Right hindlimb (tissue), 1 donor: ENCODE data around the gene MOAP1.
"Not testable (repeated sequence)": the region's sequence is repeated elsewhere in the genome, so short reads cannot be mapped to it uniquely, and the experiment has no call there.

Experiments
- DNase-seq: peaks from one replicate; pipeline ENCODE4 v3.0.0-alpha.2; 2018

The MOAP1 gene

GRCh38 chr14:93184391-93185348, at the start of gene MOAP1, which contains the start of gene LYSET:
MOAP1 (minus strand) TSS chr14:93184897; CDS start chr14:93184242, 655 bp downstream.
LYSET (plus strand) TSS chr14:93185317; CDS start chr14:93185406, 89 bp downstream.
- DNase-seq: peak; percentile 93

- DNase-seq: not testable (repeated sequence)
Measured at GRCh38 chr14:93233078-93233477, 48.4 kb upstream of the MOAP1 start.

GRCh38 chr14:93232159-93232558, 47.5 kb upstream of the MOAP1 start:
- DNase-seq: no peak

GRCh38 chr14:93231129-93231979, 46.7 kb upstream of the MOAP1 start:
- no peak for DNase-seq

GRCh38 chr14:93230539-93230938, 45.8 kb upstream of the MOAP1 start:
- DNase-seq: no peak

DNA sequence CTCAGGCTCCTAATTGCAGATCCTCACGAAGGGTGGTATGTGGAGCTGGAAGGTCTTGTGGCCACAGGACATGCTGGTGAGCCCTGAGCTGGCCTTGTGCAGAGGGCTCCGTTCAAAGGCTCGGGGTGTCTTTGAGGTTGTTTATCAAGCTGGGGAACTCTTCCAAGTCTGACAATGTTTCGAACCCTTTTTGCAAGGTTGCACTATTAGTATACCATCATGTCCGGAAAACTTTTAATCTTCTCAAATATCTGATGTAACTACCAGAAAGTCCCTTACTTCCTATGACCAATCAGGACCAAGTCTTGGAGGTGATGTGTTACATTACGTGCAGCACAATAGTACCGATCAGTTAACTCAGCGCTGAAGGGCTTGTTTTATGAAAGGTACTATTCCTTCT, 43.9 kb upstream of the MOAP1 start:
- no peak for DNase-seq

- no peak for DNase-seq
Measured at GRCh38 chr14:93223565-93223964, 38.9 kb upstream of the MOAP1 start.

- no peak for DNase-seq
Measured at GRCh38 chr14:93220509-93220908, 35.8 kb upstream of the MOAP1 start.

DNA sequence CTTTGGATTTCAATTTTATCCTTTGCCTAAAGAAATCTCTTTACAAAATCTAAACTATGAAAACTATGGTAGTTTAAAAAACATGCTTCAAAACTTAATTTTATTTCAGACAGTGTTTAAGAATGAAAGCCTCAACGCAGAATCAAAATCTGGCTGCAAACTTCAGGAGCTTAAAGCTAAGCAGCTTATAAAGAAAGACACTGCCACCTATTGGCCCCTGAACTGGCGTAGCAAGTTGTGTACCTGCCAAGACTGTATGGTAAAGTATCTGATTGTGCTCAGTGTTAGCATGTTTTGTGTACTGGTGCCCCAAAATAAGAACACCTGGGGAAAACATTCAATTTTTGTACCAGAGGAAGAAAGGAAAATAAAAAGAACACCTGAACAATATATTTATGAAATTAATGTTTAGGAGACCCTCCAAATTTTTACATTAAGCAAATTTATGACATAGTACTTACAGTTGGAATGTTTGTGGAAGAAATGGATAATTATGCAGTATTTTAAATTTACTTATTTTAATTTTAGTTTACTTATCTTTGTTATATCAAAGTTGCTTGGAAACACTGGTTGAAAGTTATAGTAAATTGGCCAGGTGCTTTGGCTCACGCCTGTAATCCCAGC, 34.5 kb upstream of the MOAP1 start:
- DNase-seq: no peak

- DNase-seq: no peak
Measured at GRCh38 chr14:93214598-93214997, 29.9 kb upstream of the MOAP1 start.

- no peak for DNase-seq
Measured at GRCh38 chr14:93212432-93212831, 27.7 kb upstream of the MOAP1 start.

DNA sequence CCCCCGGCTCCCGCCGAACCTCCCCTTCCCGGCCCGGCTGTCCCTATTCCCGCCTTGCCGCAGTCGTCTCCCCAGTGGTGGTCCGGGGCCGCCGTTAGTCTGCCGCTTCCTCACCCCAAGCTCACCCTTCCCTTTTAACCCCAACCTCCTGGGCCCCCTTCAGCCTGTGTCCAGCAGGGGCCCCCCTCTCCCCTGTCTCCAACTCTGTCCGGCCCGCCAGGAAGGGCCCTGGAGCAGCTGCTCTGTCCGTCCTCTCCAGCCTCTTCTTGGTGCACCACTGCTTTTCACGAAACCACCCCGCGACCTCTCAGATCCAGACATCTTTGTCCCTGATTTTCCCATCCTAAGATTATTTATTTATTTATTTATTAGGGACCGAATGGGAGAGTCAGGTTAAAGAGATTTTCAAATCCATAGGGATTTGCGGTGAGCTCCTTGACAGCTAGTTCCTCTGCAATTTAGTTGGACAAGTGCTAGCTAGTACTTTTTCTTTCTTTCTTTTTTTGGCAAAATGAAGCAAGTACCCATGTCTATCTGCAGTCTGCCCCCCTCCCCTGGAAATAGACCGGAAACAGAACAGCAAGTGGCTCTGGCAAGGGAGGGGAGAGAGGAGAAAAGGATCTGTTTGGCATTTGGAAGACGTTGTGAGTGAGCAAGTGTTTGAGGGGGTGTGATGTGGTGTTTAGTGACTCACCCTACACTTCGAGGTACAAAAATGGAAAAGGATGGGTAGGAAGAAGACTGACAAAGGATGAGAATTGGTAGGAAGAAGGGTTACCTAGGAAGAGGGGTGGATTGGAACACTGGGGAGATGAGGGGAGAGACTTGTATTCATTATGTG, 23.0 kb upstream of the MOAP1 start:
- DNase-seq: peak; percentile 83

- DNase-seq: peak; percentile 98
Measured at GRCh38 chr14:93206793-93207467, 22.2 kb upstream of the MOAP1 start, which contains the start of the genes GON7 and UBR7. GON7 (minus strand) TSS chr14:93207065; CDS start chr14:93207037, 28 bp downstream. UBR7 (plus strand) TSS chr14:93207256; CDS start chr14:93207292, 36 bp downstream.

DNA sequence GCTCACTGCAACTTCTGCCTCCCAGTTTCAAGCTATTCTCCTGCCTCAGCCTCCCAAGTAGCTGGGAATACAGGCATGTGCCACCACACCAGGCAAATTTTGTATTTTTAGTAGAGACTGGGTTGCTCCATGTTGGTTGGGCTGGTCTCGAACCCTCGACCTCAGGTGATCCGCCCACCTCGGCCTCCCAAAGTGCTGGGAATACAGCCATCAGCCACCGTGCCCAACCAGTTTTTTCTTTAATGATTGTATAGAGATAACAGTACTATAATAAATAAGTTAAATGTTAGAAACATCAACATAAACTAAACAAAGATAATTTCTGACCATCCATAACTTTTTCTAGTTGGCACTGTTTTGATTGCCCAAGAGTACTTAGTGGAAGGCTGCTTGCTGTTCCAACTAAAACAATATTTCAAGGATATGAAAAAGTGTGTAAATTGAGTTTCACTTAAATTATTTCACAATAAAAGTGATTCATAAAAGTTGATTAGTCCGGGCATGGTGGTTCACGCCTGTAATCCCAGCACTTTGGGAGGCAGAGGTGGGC, 16.5 kb upstream of the MOAP1 start:
- no peak for DNase-seq

DNA sequence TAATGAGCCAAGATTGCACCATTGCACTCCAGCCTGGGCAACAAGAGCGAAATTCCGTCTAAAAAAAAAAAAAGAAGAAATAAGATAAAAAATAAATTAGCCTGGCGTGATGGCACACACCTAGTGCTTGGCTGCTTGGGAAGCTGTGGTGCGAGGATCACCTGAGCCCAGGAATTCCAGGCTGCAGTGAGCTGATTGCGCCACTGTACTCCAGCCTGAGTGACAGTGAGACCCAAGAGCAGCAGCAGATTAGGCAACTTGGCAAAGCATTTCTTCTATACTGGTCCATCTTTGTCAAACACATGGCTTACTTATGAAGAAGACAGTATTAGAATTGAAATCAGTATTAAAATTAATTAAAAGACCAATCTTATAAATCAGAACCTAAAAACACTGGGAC, 15.9 kb upstream of the MOAP1 start:
- DNase-seq: no peak

DNA sequence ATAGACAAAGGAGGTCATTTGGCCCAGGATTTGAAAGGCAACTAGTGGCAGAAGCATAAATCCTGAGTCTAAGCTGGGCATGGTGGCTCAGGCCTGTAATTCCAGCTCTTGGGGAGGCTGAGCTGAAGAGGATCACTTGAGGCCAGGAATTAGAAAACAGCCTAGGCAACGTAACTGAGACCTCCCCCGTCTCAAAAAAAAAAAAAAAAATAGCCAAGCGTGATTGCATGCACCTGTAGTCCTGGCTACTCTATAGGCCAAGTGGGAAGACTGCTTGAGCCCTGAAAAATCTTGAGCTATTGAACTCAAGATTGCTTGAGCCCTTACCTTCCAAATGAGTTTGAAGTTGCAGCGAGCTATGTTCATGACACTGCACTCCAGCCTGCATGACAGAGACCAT, 14.3 kb upstream of the MOAP1 start:
- no peak for DNase-seq

DNA sequence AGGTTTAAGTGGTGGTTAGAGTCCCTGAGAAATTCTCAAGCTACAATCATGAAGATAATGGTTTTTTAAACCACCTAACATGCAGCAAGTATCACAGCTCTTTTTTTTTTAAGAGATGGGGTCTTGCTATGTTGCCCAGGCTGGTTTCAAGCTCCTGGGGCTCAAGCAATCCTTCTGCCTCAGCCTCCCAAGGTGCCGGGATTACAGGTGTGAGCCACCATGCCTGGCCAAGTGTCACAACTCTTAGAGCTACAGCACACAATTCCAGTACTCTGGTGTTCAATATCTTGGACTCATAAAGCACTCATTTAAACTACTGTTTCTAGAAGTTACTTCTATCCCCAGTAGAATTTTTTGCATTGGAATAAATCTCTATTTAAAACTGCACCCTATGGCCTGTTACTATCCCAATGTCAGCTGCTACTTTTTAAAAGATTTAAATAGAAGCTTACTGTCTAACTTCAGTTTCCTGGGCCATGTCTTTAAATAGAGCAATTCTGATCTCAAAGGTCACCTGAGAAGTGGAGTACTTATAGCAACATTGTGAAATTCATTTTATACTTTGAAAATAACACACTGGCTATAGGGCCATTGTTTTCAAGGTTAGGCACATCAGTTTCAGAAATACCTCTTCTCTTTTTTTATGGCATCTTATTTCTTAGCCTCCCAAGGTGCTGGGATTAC, 10.8 kb upstream of the MOAP1 start:
- DNase-seq: no peak

DNA sequence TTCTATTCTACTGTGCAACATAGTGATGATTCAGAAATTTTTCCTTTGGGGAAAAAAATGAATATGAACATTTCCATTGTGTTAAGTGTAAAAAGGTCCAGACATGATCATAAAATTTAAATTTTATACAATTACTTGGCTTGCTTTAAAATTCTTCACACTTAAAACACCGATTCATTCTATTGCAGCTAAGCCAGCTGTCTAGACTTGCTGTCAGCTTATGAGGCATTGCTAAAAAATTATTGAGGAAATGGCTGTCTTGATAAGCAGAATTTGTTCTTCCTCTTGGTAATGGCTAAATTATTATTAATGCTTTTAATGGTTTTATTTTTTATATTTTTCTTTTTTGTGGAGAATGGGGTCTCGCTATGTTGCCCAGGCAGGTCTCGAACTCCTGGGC, 2.3 kb upstream of the MOAP1 start:
- no peak for DNase-seq

- no peak for DNase-seq
Measured at GRCh38 chr14:93186466-93186865, 1.8 kb upstream of the MOAP1 start.

GRCh38 chr14:93185349-93185720, 638 bp upstream of the MOAP1 start:
- DNase-seq: no peak
